Gastroesophageal sphincter (tissue), 2 donors: ENCODE measurements around the gene DOCK7.
"Not testable (repeated sequence)": the region's sequence is repeated elsewhere in the genome, so short reads cannot be mapped to it uniquely, and the experiment has no call there.

Experiments used
- EP300 ChIP-seq: sonication (generic); formaldehyde crosslinking; IDR thresholded peaks from one replicate; pipeline ENCODE4 v1.6.1; 2017; ENCODE audit warnings: antibody characterized with exemption, mild to moderate bottlenecking
- POLR2A ChIP-seq, 2 donors: fragments of 450-650 bp; IDR thresholded peaks; one replicate each; pipeline ENCODE4 v1.6.1; 2017; ENCODE audit warnings: antibody characterized with exemption in 2 of 2, mild to moderate bottlenecking in 2 of 2, moderate library complexity in 1 of 2

DNA sequence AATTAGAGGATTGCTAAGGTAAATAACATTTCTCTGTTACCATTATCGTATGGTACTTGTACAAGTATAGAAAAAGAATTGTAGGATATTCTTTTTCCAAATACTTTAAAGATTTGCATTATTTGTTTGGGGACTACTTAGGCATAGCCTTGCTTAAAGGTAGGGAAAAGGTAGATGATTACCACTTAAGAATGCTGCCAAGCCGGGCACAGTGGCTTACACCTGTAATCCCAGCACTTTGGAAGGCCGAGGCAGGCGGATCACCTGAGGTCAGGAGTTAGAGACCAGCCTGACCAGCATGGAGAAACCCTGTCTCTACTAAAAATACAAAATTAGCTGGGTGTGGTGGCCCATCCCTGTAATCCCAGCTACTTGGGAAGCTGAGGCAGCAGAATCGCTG, 10.0 kb upstream of the DOCK7 start:
- TF ChIP-seq POLR2A (IDR thresholded peaks at IDR 0.05); EP300: not testable (repeated sequence)
